ENCODE measurements around the gene C10orf53.
"Not testable (repeated sequence)": the region's sequence is repeated elsewhere in the genome, so short reads cannot be mapped to it uniquely, and the experiment has no call there.

Gene C10orf53

DNA sequence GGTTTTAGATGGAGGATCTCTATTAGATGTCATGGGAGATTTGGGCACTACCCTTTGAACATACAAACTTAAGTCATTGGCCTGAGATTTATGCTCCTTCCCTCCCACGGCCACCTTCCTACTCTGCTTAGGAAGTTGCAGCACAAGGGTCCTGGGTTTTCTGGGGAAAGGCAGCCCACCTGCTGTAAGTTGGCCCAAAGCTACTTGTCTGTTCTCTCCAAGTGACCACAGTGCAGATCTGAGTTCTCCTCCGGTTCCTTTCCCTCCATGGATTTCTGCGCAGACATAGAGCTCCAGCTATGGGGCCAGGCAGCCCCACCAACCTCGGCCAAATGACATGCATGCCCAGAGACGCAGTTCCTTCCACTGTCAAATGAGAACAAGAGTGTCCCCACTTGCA, 12.8 kb upstream of the C10orf53 start:
- TF ChIP-seq, protein P1, sequence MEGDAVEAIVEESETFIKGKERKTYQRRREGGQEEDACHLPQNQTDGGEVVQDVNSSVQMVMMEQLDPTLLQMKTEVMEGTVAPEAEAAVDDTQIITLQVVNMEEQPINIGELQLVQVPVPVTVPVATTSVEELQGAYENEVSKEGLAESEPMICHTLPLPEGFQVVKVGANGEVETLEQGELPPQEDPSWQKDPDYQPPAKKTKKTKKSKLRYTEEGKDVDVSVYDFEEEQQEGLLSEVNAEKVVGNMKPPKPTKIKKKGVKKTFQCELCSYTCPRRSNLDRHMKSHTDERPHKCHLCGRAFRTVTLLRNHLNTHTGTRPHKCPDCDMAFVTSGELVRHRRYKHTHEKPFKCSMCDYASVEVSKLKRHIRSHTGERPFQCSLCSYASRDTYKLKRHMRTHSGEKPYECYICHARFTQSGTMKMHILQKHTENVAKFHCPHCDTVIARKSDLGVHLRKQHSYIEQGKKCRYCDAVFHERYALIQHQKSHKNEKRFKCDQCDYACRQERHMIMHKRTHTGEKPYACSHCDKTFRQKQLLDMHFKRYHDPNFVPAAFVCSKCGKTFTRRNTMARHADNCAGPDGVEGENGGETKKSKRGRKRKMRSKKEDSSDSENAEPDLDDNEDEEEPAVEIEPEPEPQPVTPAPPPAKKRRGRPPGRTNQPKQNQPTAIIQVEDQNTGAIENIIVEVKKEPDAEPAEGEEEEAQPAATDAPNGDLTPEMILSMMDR (IDR thresholded peaks at IDR 0.05; ENCODE audit: borderline replicate concordance, control extremely low read depth, extremely low read depth, insufficient read depth, missing control alignments): no peak
- in situ Hi-C loops (cut with MboI; ENCODE audit: low sequenced_read_pairs, unreplicated experiment): no loop called here
- DNase-seq (ENCODE audit: low spot score): no peak

DNA sequence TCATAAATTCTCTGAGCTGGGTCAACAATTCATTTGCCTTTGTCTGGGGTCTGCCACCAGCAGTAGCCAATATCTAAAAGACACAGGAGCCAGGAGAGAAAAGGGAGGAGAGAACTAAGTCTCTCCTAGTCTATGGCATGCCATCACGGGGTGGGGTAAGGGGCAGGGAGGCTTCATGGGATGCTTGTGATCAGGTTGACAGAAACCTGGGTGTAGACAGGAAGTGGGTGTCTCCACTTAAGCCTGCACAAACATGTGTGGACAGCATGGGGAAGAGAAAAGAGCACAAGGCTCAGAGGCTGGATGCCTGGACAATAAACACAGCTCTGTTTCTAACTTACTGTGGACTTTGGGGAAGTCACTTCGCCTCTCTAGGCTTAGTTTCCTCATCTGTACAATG, 11.5 kb upstream of the C10orf53 start:
- DNase-seq (ENCODE audit: low spot score): no peak
- TF ChIP-seq, protein P1 (IDR thresholded peaks at IDR 0.05; ENCODE audit: borderline replicate concordance, control extremely low read depth, extremely low read depth, insufficient read depth, missing control alignments): no peak
- in situ Hi-C loops (cut with MboI; ENCODE audit: low sequenced_read_pairs, unreplicated experiment): no loop called here

DNA sequence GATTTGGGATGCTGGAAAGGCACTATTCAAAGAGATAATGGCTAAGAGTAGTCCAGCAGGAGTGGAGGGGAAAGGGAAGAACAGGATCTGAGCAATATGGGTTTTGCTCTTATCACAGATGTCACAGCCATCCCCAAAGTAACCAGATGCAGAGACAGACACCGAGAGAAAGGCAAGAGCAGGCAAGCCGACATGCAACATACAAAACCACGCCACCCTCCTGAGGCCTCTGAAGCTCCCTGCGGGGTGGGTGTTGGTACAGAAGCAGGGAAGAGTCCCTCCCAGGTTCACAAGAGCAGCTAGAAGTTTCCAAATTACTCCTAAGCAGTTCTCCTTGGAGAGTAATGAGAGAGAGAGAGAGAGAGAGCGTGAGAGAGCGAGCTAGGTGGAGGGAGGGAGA, 10.8 kb upstream of the C10orf53 start:
- in situ Hi-C loops (cut with MboI; ENCODE audit: low sequenced_read_pairs, unreplicated experiment): no loop called here
- TF ChIP-seq, protein P1 (IDR thresholded peaks at IDR 0.05; ENCODE audit: borderline replicate concordance, control extremely low read depth, extremely low read depth, insufficient read depth, missing control alignments): no peak

DNA sequence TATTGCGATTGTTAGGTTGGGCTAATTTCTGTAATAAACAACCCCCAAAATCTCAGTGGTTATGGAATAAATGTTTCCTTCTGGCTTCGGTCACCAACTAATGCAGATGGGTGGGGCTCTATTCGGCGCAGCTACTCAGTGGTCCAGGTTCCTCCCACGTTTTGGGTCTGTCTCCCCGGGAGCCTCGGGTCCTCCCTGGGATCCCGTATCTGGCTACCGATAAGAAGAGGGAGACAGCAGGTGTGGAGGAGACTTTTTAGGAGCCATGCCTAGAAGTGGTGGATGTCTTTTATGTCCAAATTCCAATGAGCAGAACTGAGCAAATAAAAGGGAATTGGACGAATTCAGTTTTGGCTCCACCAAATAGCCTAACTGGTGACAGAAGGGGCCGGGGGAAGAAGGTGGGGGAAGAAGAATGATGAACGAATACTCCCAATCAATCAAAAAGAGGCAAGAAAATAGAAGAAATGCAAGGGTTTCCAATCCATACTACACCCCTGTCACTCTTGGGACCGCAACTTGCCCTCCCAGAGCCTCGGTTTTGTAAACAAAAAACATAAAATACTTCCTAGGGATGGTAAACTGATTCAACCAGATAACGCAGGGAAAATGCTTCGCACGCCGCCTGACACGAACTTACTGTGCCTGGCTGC, 498 bp upstream of the C10orf53 start:
- in situ Hi-C loops (cut with MboI; ENCODE audit: low sequenced_read_pairs, unreplicated experiment): no loop called here
- DNase-seq (ENCODE audit: low spot score): no peak
- TF ChIP-seq, protein P1 (IDR thresholded peaks at IDR 0.05; ENCODE audit: borderline replicate concordance, control extremely low read depth, extremely low read depth, insufficient read depth, missing control alignments): no peak

More for the DNA sequence above, 10.8 kb upstream of the C10orf53 start:
- no peak for DNase-seq (ENCODE audit: low spot score)

DNA sequence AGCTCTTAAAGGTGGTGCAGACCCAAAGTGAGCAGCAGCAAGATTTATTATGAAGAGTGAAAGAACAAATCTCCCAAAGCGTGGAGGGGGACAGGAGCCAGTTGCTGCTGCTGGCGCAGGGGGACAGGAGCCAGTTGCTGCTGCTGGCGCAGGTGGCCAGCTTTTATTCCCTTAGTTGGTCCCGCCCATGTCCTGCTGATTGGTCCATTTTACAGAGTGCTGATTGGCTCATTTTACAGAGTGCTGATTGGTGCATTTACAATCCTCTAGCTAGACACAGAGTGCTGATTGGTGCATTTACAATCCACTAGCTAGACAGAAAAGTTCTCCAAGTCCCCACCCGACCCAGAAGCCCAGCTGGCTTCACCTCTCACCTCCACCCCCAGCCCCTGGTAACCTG, 3.0 kb downstream of the C10orf53 start:
- in situ Hi-C loops (cut with MboI; ENCODE audit: low sequenced_read_pairs, unreplicated experiment); DNase-seq (ENCODE audit: low spot score): not testable (repeated sequence)

DNA sequence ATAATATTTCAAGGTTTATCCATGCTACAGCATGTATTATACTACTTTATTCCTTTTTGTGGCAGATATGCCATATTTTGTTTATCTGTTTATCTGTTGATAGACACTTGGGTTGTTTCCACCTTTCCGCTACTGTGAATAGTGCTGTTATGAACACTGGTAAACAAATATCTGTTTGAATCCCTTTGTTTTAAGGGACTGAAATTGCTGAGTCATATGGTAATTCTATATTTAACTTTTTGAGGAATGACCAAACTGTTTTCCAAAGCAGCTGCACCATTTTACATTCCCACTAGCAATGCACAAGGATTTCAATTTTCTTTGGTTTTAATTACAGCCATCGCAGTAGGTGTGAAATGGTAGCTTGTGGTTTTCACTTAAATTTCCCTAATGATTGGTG, 3.4 kb downstream of the C10orf53 start:
- TF ChIP-seq, protein P1 (IDR thresholded peaks at IDR 0.05; ENCODE audit: borderline replicate concordance, control extremely low read depth, extremely low read depth, insufficient read depth, missing control alignments): no peak
- in situ Hi-C loops (cut with MboI; ENCODE audit: low sequenced_read_pairs, unreplicated experiment): no loop called here
- no peak for DNase-seq (ENCODE audit: low spot score)

DNA sequence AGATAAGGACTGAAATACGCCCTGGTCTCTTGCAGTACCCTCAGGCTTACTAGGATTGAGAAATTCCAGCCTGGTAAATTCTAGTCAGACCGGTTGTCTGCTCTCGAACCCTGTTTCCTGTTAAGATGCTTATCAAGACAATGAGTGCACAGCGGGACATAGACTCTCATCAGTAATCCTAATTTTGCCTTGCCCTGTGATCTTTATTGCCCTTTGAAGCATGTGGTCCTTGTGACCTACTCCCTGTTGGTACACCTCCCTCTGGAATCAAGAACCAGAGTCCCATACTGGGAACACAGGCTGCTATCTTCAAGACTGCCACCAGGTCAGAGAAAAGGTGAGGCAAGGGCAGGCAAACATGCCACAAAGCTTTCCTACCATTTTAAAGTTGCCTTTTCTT, 7.2 kb downstream of the C10orf53 start:
- in situ Hi-C loops (cut with MboI; ENCODE audit: low sequenced_read_pairs, unreplicated experiment): no loop called here
- no peak for DNase-seq (ENCODE audit: low spot score)
- TF ChIP-seq, protein P1 (IDR thresholded peaks at IDR 0.05; ENCODE audit: borderline replicate concordance, control extremely low read depth, extremely low read depth, insufficient read depth, missing control alignments): no peak

All from GM13976 (cell line).